GM19043 (cell line): Measurements from ENCODE around the gene FTCDNL1.

Experiments
- ATAC-seq: cut with Tn5 transposase; IDR thresholded peaks from one replicate; pipeline ENCODE4 v1.9.1; 2021; ENCODE audit warnings: low read depth; ENCODE audit not compliant: unreplicated experiment

Gene FTCDNL1

GRCh38 chr2:199792381-199792780 is 58.6 kb downstream of the FTCDNL1 start:
- no peak for ATAC-seq

DNA sequence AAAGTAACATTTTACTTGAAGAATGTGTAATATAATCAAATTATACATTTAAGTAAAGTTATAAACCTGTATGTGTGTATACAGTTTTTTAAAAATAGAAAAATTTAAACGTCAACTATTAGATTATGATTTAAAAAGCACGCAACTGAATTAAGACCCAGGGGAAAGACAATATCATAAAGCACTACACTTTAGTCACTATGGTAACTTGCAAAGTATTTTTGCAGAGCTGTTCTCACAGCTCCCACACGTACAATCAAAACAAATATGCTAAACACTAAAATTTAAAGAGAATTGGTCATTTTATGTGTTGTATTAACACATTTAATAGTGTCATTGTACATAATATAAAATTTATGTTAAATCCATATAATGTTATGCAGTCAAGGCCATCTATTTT is 59.7 kb downstream of the FTCDNL1 start:
- ATAC-seq = no peak

DNA sequence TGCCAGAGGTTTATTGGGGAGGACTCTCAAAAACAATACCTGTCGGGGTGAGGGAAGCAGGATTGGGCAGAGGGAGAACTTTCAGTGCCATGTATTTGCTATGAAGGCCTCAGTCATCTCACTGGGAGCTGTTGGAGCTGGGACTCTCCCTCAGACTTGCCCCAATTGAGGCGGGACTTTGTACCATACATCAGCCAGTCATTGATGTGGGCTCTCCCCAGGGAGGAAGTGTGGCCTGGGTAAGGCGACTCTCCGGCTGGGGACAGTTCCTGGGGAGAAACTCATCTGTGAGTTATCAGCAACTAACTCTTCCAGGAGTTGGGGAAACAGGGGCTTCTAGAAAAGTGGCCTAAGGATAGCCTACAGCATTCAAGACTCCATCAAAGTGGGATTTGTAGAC is 66.5 kb downstream of the FTCDNL1 start:
- ATAC-seq = no peak

GRCh38 chr2:199779589-199779988 is 71.4 kb downstream of the FTCDNL1 start:
- no peak for ATAC-seq

- ATAC-seq = no peak
These were observed 72.3 kb downstream of the FTCDNL1 start for GRCh38 chr2:199778655-199779054.

GRCh38 chr2:199777916-199778315 is 73.1 kb downstream of the FTCDNL1 start:
- ATAC-seq = no peak

- no peak for ATAC-seq
These were observed 73.7 kb downstream of the FTCDNL1 start for GRCh38 chr2:199777315-199777714.

GRCh38 chr2:199775267-199775666 is 75.7 kb downstream of the FTCDNL1 start:
- ATAC-seq = no peak

DNA sequence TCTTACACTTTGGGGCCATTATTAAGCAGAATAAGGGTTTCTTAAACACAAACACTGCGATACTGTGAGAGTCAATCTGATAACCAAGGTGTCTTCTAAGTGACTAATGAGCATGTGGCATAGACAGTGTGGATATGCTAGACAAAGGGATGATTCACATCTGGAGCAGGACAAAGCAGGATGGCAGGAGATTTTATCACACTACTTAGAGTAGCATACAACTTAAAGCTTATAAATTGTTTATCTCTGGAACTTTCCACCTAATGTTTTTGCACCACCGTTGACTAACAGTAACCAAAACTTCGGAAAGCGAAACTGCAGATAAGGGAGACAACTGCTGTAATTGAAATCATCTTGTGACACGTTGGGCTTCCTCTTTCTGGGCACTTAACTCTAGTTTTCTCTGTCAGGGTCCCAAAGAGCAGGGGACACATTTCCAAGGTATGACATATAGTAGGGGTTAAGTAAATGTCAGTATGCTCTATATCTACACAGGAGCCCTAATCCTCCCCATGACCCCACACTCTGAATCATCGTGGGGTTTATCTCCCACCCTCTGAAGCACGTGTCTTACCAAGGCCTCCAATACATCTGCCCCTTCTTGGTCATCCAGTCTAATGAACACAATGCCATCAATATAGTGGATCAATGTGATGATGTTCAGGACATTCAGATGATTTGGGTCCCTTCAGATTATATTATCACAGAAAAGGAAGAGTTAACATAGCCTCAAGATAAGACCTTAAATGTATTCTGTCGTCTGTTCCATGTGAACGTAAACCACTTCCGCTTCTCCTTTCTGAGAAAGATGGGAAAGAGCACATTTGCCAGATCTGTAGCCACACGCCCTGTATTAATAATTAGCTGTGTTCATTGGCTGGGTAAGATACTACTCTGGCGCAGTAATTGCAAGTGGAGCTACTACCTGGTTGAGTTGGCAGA is 78.7 kb downstream of the FTCDNL1 start:
- no peak for ATAC-seq

DNA sequence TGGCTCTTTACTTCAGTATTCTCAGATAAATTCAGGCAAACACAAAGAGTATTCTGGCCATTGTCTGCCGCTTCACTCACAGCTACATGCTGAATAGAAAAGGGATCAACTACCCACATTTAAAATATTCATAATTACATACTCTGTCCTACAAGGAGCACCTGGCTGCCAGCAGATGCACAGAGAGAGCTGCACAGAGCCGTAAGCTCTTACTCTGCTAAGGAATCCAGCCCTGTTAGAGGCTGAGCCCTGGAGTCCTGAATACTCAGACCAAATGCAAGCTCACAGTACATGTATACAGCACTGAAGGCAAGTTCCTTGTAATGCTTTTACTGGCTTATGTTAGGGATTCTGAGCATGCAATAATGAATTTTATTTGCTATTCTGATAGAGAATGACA is 80.3 kb downstream of the FTCDNL1 start:
- ATAC-seq = no peak

- ATAC-seq = no peak
These were observed 85.3 kb downstream of the FTCDNL1 start for GRCh38 chr2:199765646-199766045.

GRCh38 chr2:199764273-199764800 is 86.7 kb downstream of the FTCDNL1 start:
- no peak for ATAC-seq

GRCh38 chr2:199762963-199763362 is 88.0 kb downstream of the FTCDNL1 start:
- no peak for ATAC-seq

DNA sequence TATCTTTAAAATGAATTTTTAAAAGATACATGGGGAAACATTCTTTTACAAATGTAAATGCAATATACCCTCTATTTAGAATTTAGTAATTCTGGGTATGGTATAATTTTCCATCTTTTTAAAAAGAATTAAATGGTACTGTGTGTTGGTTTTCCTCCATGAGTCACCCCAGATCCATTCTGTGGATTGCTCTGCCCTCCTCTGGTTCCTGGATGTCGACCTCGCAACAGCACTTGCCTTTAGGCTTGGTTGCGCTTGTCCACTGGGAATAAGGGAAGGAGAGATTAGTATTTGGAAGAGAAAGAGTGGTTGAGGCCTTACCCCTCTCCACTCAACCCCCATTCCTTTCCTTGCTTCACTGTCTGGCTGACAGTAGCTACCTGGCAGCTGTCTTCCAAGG is 90.4 kb downstream of the FTCDNL1 start:
- ATAC-seq = no peak

GRCh38 chr2:199757233-199757870 is 93.6 kb downstream of the FTCDNL1 start:
- no peak for ATAC-seq

- no peak for ATAC-seq
These were observed 94.2 kb downstream of the FTCDNL1 start for GRCh38 chr2:199756743-199757142.

GRCh38 chr2:199756211-199756610 is 94.8 kb downstream of the FTCDNL1 start:
- no peak for ATAC-seq

- ATAC-seq = no peak
These were observed 96.2 kb downstream of the FTCDNL1 start for GRCh38 chr2:199754766-199755165.

GRCh38 chr2:199751492-199752120 is 99.4 kb downstream of the FTCDNL1 start:
- ATAC-seq = no peak

- no peak for ATAC-seq
These were observed 101.4 kb downstream of the FTCDNL1 start for GRCh38 chr2:199749571-199749970.

DNA sequence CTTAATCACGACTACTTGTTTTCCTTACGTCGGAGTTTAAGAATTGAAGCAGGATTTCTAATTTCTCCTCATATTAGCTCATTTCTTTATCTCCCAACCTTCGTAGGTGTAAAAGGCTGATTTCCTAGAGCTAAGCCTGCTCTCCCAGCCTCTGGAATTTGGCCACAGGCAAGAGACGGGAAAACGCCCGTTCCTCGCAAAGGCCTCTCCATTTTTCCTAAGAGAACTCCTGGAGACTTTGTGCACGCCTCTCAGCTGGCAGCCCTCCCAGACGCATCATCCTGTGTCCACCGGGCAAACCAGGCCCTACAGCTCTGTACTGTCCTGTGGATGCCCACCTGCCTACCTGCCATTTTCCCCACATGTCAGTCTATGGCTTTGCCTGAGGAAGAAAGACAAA is 106.3 kb downstream of the FTCDNL1 start:
- ATAC-seq = no peak
